Measurements from ENCODE around the gene RBMS1. TPM values are rescaled to one million over a fixed set of nuclear protein-coding genes. Genes with fewer than 3 reads are reported as not detected.

Gene RBMS1
- total and polyA plus RNA-seq, 2 donors (not counting 1 experiment from before 2014, with no cell fraction given) = 18.0 to 36.7 TPM

DNA sequence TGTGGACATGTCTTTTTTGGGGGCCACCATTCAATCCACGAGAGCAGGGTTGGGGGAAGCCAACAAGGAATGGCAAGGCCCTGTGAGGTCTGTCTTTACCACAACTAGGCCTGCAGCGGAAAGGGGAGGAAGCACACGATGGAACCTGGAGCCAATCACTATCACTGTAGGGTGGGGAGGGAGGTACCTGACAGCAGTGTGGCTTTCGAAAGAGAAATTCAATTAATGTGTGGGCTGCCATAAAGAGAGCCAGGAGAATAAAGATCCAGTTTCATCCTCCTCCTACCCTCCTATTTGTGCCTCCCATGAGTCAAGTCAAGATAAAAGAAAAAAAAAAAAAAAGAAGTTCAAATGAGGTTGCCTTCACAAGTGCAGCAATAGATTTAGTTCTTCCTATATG lies 18.9 kb upstream of the RBMS1 start:
- ATAC-seq (ENCODE audit: low read depth) (no peak), DNase-seq (no peak)
- Mint-ChIP-seq H3K9me3 (ENCODE audit: insufficient read depth) (no peaks in the 10 kb centered on the region), H3K27me3 (peaks cover 8% of the 10 kb centered on the region), H3K4me3 (no peak overlapping the region), H3K27ac (no peak overlapping the region), H3K4me1 (peaks cover 14% of the 10 kb centered on the region)
- Histone ChIP-seq H3K4me1 (ENCODE audit: control insufficient read depth in 2 of 2, insufficient read depth in 2 of 2, low read length in 2 of 2) (peaks cover 0 to 6% of the 10 kb centered on the region in 2 donors), H3K79me2 (ENCODE audit: control insufficient read depth, insufficient read depth, low read length) (no peaks in the 10 kb centered on the region), H3K27me3 (replicated peaks in 1 of 4; ENCODE audit: control extremely low read depth in 1 of 4, control insufficient read depth in 3 of 4, insufficient read depth in 4 of 4, low read length in 3 of 4) (no peaks in the 10 kb centered on the region), H4K20me1 (ENCODE audit: control insufficient read depth, insufficient read depth, low read length, poor library complexity, severe bottlenecking) (no peaks in the 10 kb centered on the region), H3K27ac (ENCODE audit: low read length in 2 of 2) (no peak overlapping the region), H3K9ac (ENCODE audit: low read length) (no peak overlapping the region), H3K4me2 (replicated peaks; ENCODE audit: low read depth, low read length, poor library complexity, severe bottlenecking) (no peak overlapping the region), H3K9me3 (ENCODE audit: control extremely low read depth in 1 of 3, control insufficient read depth in 2 of 3, insufficient read depth in 1 of 3, low read length in 2 of 3) (no peaks in the 10 kb centered on the region), H2AFZ (ENCODE audit: insufficient read depth, low read depth, low read length, poor library complexity, severe bottlenecking) (no peak overlapping the region), H3K36me3 (replicated peaks in 1 of 2; ENCODE audit: control extremely low read depth in 1 of 2, control insufficient read depth in 1 of 2, extremely low read depth in 1 of 2, insufficient read depth in 2 of 2, low read length in 1 of 2) (no peaks in the 10 kb centered on the region), H3K4me3 (ENCODE audit: control extremely low read depth in 1 of 5, extremely low read depth in 1 of 5, insufficient read depth in 1 of 5, low read depth in 2 of 5, low read length in 4 of 5) (no peak overlapping the region)
- intact Hi-C loops (cut with micrococcal nuclease) = no loop called here
- CTCF ChIA-PET = no interaction called here
- POLR2A ChIA-PET = no interaction called here
- 29% methylated on average over 1 of the region's 4 CpGs for WGBS (ENCODE audit: insufficient coverage)
- no peak for TF ChIP-seq EZH2 (IDR thresholded peaks at IDR 0.05; ENCODE audit: borderline replicate concordance, insufficient read depth, low read depth, low read length, poor library complexity, severe bottlenecking)
- TF ChIP-seq, protein P1, sequence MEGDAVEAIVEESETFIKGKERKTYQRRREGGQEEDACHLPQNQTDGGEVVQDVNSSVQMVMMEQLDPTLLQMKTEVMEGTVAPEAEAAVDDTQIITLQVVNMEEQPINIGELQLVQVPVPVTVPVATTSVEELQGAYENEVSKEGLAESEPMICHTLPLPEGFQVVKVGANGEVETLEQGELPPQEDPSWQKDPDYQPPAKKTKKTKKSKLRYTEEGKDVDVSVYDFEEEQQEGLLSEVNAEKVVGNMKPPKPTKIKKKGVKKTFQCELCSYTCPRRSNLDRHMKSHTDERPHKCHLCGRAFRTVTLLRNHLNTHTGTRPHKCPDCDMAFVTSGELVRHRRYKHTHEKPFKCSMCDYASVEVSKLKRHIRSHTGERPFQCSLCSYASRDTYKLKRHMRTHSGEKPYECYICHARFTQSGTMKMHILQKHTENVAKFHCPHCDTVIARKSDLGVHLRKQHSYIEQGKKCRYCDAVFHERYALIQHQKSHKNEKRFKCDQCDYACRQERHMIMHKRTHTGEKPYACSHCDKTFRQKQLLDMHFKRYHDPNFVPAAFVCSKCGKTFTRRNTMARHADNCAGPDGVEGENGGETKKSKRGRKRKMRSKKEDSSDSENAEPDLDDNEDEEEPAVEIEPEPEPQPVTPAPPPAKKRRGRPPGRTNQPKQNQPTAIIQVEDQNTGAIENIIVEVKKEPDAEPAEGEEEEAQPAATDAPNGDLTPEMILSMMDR (IDR thresholded peaks at IDR 0.05) = no peak

DNA sequence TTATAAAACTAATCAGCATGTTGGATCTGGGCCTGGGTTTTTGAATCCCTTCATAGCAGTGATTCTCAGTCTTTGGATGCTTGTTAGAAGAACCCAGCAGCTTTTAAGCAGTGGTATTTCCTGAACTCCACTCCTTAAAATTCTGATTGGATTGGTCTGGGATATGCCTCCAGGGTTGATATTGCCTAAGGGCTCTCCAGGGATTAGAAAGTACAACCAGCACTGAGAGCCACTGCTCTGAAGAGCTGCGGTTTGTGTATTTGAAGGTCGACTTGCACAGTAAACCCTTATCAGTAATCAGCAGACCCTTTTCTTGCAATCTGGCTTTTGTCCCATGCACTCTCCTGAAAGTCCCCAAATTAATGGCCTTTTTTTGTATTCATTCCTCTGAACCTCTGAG lies 17.0 kb upstream of the RBMS1 start:
- intact Hi-C loops (cut with micrococcal nuclease) = no loop called here
- Mint-ChIP-seq H3K4me3 (no peak overlapping the region), H3K27me3 (peaks cover 8% of the 10 kb centered on the region), H3K9me3 (ENCODE audit: insufficient read depth) (no peaks in the 10 kb centered on the region), H3K27ac (no peak overlapping the region), H3K4me1 (no peaks in the 10 kb centered on the region)
- Histone ChIP-seq H3K4me2 (replicated peaks; ENCODE audit: low read depth, low read length, poor library complexity, severe bottlenecking) (no peak overlapping the region), H2AFZ (ENCODE audit: insufficient read depth, low read depth, low read length, poor library complexity, severe bottlenecking) (no peak overlapping the region), H3K4me3 (ENCODE audit: control extremely low read depth in 1 of 5, extremely low read depth in 1 of 5, insufficient read depth in 1 of 5, low read depth in 2 of 5, low read length in 4 of 5) (no peak overlapping the region), H3K27me3 (replicated peaks in 1 of 4; ENCODE audit: control extremely low read depth in 1 of 4, control insufficient read depth in 3 of 4, insufficient read depth in 4 of 4, low read length in 3 of 4) (no peaks in the 10 kb centered on the region), H3K27ac (ENCODE audit: low read length in 2 of 2) (no peak overlapping the region), H4K20me1 (ENCODE audit: control insufficient read depth, insufficient read depth, low read length, poor library complexity, severe bottlenecking) (no peaks in the 10 kb centered on the region), H3K79me2 (ENCODE audit: control insufficient read depth, insufficient read depth, low read length) (no peaks in the 10 kb centered on the region), H3K9ac (ENCODE audit: low read length) (no peak overlapping the region), H3K4me1 (ENCODE audit: control insufficient read depth in 2 of 2, insufficient read depth in 2 of 2, low read length in 2 of 2) (no peaks in the 10 kb centered on the region), H3K9me3 (ENCODE audit: control extremely low read depth in 1 of 3, control insufficient read depth in 2 of 3, insufficient read depth in 1 of 3, low read length in 2 of 3) (no peaks in the 10 kb centered on the region), H3K36me3 (replicated peaks in 1 of 2; ENCODE audit: control extremely low read depth in 1 of 2, control insufficient read depth in 1 of 2, extremely low read depth in 1 of 2, insufficient read depth in 2 of 2, low read length in 1 of 2) (no peaks in the 10 kb centered on the region)
- CTCF ChIA-PET = no interaction called here
- DNase-seq = no peak
- 31% methylated on average over 2 of the region's 2 CpGs for WGBS (ENCODE audit: insufficient coverage)
- TF ChIP-seq, protein P1 (IDR thresholded peaks at IDR 0.05) = no peak
- no peak for TF ChIP-seq EZH2 (IDR thresholded peaks at IDR 0.05; ENCODE audit: borderline replicate concordance, insufficient read depth, low read depth, low read length, poor library complexity, severe bottlenecking)
- POLR2A ChIA-PET = no interaction called here
- ATAC-seq (ENCODE audit: low read depth) = no peak
